K562 (cell line): ENCODE data around the gene CDR2L. TPM values are rescaled to one million over a fixed set of nuclear protein-coding genes. Genes with fewer than 3 reads are reported as not detected.

Experiments used
- CXXC5 ChIP-seq: fragments of 250-450 bp; sonication (Bioruptor Pico); IDR thresholded peaks from 2 replicates; pipeline ENCODE4 v1.8.0; 2022; ENCODE audit warnings: inconsistent platforms, mild to moderate bottlenecking, moderate library complexity
- FUS ChIP-seq: fragments of 200-400 bp; formaldehyde crosslinking; optimal IDR thresholded peaks from 2 replicates; pipeline ENCODE3; 2017; ENCODE audit warnings: low read depth, low read length
- GABPB2 ChIP-seq: fragments of 250-450 bp; sonication (Bioruptor Pico); conservative IDR thresholded peaks from 2 replicates; pipeline ENCODE4 v1.5.1; 2021; ENCODE audit warnings: mild to moderate bottlenecking
- MYC ChIP-seq, 2 experiments: fragments of 250-450 bp in 1 of 2; sonication (Bioruptor Pico) in 1 of 2; IDR thresholded peaks; 2 replicates each; pipeline versions ENCODE4 v1.5.1 to v1.6.1; 2012 to 2021; ENCODE audit warnings: low read depth in 2 of 2, borderline replicate concordance in 1 of 2, improper control_type of control experiment in 1 of 2, low read length in 1 of 2, mild to moderate bottlenecking in 1 of 2, moderate library complexity in 1 of 2
- POLR2AphosphoS2 ChIP-seq: IDR thresholded peaks from 2 replicates; pipeline ENCODE4 v1.6.1; 2012; ENCODE audit warnings: low read length, improper control_type of control experiment
- POLR2G ChIP-seq: fragments of 200-400 bp; formaldehyde crosslinking; IDR thresholded peaks from 2 replicates; pipeline ENCODE4 v1.6.1; 2017; ENCODE audit warnings: low read depth, mild to moderate bottlenecking, antibody characterized with exemption, low read length, moderate library complexity
- RBM25 ChIP-seq: fragments of 200-400 bp; formaldehyde crosslinking; IDR thresholded peaks from 2 replicates; pipeline ENCODE4 v1.6.1; 2018; ENCODE audit warnings: low read length, low read depth, moderate library complexity; ENCODE audit not compliant: severe bottlenecking
- SNRNP70 ChIP-seq: fragments of 200-400 bp; formaldehyde crosslinking; optimal IDR thresholded peaks from 2 replicates; pipeline ENCODE3; 2017; ENCODE audit warnings: low read depth, low read length
- ZNF224 ChIP-seq: sonication (generic); formaldehyde crosslinking; IDR thresholded peaks from 2 replicates; pipeline ENCODE4 v1.8.0; 2022; ENCODE audit warnings: mild to moderate bottlenecking, missing genetic modification reagents
- ZNF239 ChIP-seq: fragments of 250-450 bp; sonication (Bioruptor Pico); IDR thresholded peaks from 2 replicates; pipeline ENCODE4 v1.4.0; 2020; ENCODE audit warnings: mild to moderate bottlenecking
- polyA plus RNA-seq, 8 experiments: library from polyadenylated mRNA; depleted of rRNA in 4 of 8; stranded (reverse) in 5 of 8; unstranded in 3 of 8; fragments of >200 nt; fragmentation: Nextera tagmentation in 2 of 8; fragmentation: Illumina TruSeq in 1 of 8; extraction: Ambion mirVana in 2 of 8; extraction: Trizol in 1 of 8; gene quantifications; 2 replicates each; pipeline versions ENCODE4 v1.2.1 to v1.2.3, GENCODE V29; 2011 to 2014; ENCODE audit warnings: inconsistent platforms in 1 of 8, missing spikeins in 1 of 8
- total RNA-seq, 7 experiments: library from RNA; depleted of rRNA in 6 of 7; stranded (reverse); fragments of >200 nt in 6 of 7; fragmentation: Illumina TruSeq in 2 of 7; extraction: Trizol in 2 of 7; gene quantifications; 2 replicates each; pipeline versions ENCODE4 v1.2.1 to v1.2.3, GENCODE V29; 2011 to 2021; ENCODE audit warnings: low replicate concordance in 1 of 7
- TF ChIP-seq, protein P1 (sequence below): fragments of 450-650 bp; IDR thresholded peaks from 2 replicates; pipeline ENCODE4 v1.6.1; 2016; ENCODE audit warnings: mild to moderate bottlenecking, moderate library complexity
- TF ChIP-seq, protein P2 (sequence below): fragments of 250-450 bp; sonication (Bioruptor Pico); IDR thresholded peaks from 2 replicates; pipeline ENCODE4 v1.5.0; 2022; ENCODE audit warnings: mild to moderate bottlenecking
- TF ChIP-seq, protein P3 (sequence below): fragments of 450-650 bp; IDR thresholded peaks from 2 replicates; pipeline ENCODE4 v1.6.1; 2016; ENCODE audit warnings: missing biosample characterization, missing genetic modification characterization

The CDR2L gene
- total and polyA plus RNA-seq, 9 of the 15 experiments (the other 6 are each of a cell fraction or from before 2014, with no cell fraction given), result 2.7 to 16.0 (median 7.3) TPM

DNA sequence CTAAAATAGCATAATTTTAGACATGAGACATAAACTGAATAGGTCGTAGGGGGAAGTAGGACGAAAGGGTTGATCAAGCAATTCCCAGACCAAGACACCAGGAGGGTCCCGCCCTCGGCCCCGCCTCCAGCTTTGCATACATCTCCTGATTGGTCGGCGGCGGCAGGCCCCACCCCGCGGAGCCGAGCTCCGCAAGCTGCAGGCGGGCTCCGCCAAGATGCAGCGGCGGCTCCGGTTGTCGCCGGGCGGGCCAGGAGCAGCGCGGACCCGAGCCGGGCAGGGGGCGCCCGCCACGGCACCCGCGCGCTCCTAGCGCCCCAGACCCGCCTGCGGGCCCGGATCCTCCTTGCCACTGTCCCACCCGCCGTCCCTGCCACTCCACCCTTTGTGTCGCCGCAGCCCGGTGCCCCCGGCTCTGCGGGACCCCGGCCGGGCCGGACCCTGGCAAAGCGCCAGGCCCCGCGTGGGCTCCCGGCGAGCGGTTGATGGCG is at the start of gene CDR2L (continued):
- no peak for TF ChIP-seq SNRNP70
- TF ChIP-seq ZNF224, result no peak
- no peak for TF ChIP-seq GABPB2 (CRISPR knock-in tag)
- TF ChIP-seq CXXC5 (CRISPR knock-in tag), result peak; percentile 54
- TF ChIP-seq FUS, result no peak
- peak; percentile 93 for TF ChIP-seq POLR2G
- TF ChIP-seq, protein P1, sequence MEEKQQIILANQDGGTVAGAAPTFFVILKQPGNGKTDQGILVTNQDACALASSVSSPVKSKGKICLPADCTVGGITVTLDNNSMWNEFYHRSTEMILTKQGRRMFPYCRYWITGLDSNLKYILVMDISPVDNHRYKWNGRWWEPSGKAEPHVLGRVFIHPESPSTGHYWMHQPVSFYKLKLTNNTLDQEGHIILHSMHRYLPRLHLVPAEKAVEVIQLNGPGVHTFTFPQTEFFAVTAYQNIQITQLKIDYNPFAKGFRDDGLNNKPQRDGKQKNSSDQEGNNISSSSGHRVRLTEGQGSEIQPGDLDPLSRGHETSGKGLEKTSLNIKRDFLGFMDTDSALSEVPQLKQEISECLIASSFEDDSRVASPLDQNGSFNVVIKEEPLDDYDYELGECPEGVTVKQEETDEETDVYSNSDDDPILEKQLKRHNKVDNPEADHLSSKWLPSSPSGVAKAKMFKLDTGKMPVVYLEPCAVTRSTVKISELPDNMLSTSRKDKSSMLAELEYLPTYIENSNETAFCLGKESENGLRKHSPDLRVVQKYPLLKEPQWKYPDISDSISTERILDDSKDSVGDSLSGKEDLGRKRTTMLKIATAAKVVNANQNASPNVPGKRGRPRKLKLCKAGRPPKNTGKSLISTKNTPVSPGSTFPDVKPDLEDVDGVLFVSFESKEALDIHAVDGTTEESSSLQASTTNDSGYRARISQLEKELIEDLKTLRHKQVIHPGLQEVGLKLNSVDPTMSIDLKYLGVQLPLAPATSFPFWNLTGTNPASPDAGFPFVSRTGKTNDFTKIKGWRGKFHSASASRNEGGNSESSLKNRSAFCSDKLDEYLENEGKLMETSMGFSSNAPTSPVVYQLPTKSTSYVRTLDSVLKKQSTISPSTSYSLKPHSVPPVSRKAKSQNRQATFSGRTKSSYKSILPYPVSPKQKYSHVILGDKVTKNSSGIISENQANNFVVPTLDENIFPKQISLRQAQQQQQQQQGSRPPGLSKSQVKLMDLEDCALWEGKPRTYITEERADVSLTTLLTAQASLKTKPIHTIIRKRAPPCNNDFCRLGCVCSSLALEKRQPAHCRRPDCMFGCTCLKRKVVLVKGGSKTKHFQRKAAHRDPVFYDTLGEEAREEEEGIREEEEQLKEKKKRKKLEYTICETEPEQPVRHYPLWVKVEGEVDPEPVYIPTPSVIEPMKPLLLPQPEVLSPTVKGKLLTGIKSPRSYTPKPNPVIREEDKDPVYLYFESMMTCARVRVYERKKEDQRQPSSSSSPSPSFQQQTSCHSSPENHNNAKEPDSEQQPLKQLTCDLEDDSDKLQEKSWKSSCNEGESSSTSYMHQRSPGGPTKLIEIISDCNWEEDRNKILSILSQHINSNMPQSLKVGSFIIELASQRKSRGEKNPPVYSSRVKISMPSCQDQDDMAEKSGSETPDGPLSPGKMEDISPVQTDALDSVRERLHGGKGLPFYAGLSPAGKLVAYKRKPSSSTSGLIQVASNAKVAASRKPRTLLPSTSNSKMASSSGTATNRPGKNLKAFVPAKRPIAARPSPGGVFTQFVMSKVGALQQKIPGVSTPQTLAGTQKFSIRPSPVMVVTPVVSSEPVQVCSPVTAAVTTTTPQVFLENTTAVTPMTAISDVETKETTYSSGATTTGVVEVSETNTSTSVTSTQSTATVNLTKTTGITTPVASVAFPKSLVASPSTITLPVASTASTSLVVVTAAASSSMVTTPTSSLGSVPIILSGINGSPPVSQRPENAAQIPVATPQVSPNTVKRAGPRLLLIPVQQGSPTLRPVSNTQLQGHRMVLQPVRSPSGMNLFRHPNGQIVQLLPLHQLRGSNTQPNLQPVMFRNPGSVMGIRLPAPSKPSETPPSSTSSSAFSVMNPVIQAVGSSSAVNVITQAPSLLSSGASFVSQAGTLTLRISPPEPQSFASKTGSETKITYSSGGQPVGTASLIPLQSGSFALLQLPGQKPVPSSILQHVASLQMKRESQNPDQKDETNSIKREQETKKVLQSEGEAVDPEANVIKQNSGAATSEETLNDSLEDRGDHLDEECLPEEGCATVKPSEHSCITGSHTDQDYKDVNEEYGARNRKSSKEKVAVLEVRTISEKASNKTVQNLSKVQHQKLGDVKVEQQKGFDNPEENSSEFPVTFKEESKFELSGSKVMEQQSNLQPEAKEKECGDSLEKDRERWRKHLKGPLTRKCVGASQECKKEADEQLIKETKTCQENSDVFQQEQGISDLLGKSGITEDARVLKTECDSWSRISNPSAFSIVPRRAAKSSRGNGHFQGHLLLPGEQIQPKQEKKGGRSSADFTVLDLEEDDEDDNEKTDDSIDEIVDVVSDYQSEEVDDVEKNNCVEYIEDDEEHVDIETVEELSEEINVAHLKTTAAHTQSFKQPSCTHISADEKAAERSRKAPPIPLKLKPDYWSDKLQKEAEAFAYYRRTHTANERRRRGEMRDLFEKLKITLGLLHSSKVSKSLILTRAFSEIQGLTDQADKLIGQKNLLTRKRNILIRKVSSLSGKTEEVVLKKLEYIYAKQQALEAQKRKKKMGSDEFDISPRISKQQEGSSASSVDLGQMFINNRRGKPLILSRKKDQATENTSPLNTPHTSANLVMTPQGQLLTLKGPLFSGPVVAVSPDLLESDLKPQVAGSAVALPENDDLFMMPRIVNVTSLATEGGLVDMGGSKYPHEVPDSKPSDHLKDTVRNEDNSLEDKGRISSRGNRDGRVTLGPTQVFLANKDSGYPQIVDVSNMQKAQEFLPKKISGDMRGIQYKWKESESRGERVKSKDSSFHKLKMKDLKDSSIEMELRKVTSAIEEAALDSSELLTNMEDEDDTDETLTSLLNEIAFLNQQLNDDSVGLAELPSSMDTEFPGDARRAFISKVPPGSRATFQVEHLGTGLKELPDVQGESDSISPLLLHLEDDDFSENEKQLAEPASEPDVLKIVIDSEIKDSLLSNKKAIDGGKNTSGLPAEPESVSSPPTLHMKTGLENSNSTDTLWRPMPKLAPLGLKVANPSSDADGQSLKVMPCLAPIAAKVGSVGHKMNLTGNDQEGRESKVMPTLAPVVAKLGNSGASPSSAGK, result no peak
- TF ChIP-seq POLR2AphosphoS2, result no peak
- TF ChIP-seq ZNF239 (CRISPR knock-in tag), result no peak
- TF ChIP-seq MYC (IDR thresholded peaks at IDR 0.05; ENCODE audit: low read depth, low read length), result 0 out of 2 replicates have a peak, but pooled peaks have one; percentile 11
- no peak for TF ChIP-seq MYC (CRISPR knock-in tag; IDR thresholded peaks at IDR 0.05; ENCODE audit: borderline replicate concordance, low read depth)
- TF ChIP-seq RBM25, result peak; percentile 37
- TF ChIP-seq, protein P2, sequence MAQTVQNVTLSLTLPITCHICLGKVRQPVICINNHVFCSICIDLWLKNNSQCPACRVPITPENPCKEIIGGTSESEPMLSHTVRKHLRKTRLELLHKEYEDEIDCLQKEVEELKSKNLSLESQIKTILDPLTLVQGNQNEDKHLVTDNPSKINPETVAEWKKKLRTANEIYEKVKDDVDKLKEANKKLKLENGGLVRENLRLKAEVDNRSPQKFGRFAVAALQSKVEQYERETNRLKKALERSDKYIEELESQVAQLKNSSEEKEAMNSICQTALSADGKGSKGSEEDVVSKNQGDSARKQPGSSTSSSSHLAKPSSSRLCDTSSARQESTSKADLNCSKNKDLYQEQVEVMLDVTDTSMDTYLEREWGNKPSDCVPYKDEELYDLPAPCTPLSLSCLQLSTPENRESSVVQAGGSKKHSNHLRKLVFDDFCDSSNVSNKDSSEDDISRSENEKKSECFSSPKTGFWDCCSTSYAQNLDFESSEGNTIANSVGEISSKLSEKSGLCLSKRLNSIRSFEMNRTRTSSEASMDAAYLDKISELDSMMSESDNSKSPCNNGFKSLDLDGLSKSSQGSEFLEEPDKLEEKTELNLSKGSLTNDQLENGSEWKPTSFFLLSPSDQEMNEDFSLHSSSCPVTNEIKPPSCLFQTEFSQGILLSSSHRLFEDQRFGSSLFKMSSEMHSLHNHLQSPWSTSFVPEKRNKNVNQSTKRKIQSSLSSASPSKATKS (CRISPR knock-in tag), result no peak
- TF ChIP-seq, protein P3, sequence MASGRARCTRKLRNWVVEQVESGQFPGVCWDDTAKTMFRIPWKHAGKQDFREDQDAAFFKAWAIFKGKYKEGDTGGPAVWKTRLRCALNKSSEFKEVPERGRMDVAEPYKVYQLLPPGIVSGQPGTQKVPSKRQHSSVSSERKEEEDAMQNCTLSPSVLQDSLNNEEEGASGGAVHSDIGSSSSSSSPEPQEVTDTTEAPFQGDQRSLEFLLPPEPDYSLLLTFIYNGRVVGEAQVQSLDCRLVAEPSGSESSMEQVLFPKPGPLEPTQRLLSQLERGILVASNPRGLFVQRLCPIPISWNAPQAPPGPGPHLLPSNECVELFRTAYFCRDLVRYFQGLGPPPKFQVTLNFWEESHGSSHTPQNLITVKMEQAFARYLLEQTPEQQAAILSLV (tag), result no peak
